Measurements from ENCODE around the gene ITGB5. TPM values are rescaled to one million over a fixed set of nuclear protein-coding genes. Genes with fewer than 3 reads are reported as not detected.
A peak's percentile ranks its signal among the peaks of the same experiment; 100 is the strongest.

Gene ITGB5
- total RNA-seq, 4 donors from 2014 or later = 79.2 to 122 (median 110) TPM

GRCh38 chr3:124797426-124797945 lies 89.7 kb downstream of the ITGB5 start:
- TF ChIP-seq POLR2A (IDR thresholded peaks at IDR 0.05) (no peak), CTCF (IDR thresholded peaks at IDR 0.05) (no peak)
- Histone ChIP-seq H3K9me3 (no peaks in the 10 kb centered on the region), H3K36me3 (peaks cover 0 to 7% of the 10 kb centered on the region in 2 donors), H3K4me3 (replicated peaks in 1 of 3) (no peak overlapping the region), H3K27me3 (no peaks in the 10 kb centered on the region), H3K27ac (no peak overlapping the region), H3K4me1 (peaks cover 19 to 37% of the 10 kb centered on the region in 2 donors)
- WGBS, 2 donors = 86 to 94% methylated on average over 4 of the region's 4 CpGs
- intact Hi-C loops (cut with DNase I) = no loop called here
- no peak for DNase-seq

DNA sequence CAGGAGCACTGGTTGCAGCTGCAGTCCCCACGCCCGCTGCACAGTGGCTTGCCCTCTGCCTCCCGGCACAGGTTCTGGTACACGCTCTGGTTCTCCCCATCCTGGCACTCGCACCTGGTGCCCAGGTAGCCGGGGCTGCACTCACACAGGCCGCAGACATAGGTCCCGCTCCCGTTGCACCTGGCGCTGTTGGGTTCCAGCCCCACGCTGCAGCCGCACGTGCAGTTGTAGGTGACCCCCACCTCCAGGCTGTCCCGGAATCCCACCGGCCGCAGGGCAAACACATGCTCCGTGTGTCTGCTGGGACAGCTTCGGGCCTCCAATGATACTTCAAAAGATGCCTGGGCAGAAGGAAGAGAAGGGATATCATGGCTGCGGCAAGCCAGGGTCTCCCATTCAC lies 90.7 kb downstream of the ITGB5 start:
- DNase-seq = no peak
- no peak overlapping the region for H3K27ac ChIP-seq
- H3K27me3 ChIP-seq = no peaks in the 10 kb centered on the region
- peaks cover 0 to 7% of the 10 kb centered on the region in 2 donors for H3K36me3 ChIP-seq
- H3K4me3 ChIP-seq (replicated peaks in 1 of 3) = no peak overlapping the region
- TF ChIP-seq POLR2A (IDR thresholded peaks at IDR 0.05) (no peak), CTCF (IDR thresholded peaks at IDR 0.05) (no peak)
- 97 to 100% methylated on average over 5 to 12 of the region's 19 CpGs for WGBS, 2 donors
- H3K9me3 ChIP-seq = no peaks in the 10 kb centered on the region
- peaks cover 28 to 44% of the 10 kb centered on the region in 2 donors for H3K4me1 ChIP-seq
- intact Hi-C loops (cut with DNase I) = no loop called here

DNA sequence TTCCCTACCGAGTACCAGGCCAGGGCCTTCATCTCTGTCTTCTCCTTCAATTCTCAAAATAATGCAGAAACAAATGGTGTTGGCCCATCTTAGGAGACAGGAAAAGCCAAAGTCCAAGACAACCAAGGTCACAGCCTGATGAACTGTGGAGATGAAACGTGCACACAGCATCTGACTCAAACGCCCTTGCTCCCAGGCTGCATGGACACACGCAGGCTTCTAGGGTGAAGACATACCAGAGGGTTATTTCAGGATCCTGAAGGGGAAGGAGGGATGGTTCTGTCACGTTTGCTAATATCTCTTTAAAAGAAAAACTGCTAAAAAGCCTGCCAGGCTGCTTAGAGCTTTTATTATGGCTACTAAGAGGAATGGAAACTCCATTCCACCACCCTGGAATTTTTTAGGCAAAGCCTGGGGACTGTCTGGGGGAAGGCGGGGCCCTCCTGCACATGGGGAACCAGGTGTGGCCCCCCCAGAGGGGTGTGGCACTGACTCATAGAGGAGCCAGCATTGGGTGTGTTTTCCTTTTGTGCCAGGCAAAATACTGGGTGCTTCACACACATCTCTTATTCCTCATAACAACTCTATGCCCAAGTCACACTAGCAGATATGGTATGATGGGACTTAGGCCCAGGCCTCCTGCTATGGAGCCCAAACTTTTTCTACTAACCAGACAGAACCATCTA lies 94.0 kb downstream of the ITGB5 start:
- intact Hi-C loops (cut with DNase I) = no loop called here
- no peaks in the 10 kb centered on the region for H3K27me3 ChIP-seq
- H3K36me3 ChIP-seq = peaks cover 0 to 7% of the 10 kb centered on the region in 2 donors
- no peak overlapping the region for H3K4me3 ChIP-seq (replicated peaks in 1 of 3)
- no peaks in the 10 kb centered on the region for H3K9me3 ChIP-seq
- no peak for DNase-seq
- 82 to 88% methylated on average over 5 to 6 of the region's 6 CpGs for WGBS, 2 donors
- no peak for TF ChIP-seq POLR2A (IDR thresholded peaks at IDR 0.05)
- no peak for TF ChIP-seq CTCF (IDR thresholded peaks at IDR 0.05)
- peaks cover 23 to 32% of the 10 kb centered on the region in 2 donors for H3K4me1 ChIP-seq
- H3K27ac ChIP-seq = no peak overlapping the region

- peak overlapping the region in 1 of 3 donors; percentile 27 for H3K27ac ChIP-seq
- TF ChIP-seq CTCF (IDR thresholded peaks at IDR 0.05) (no peak), POLR2A (IDR thresholded peaks at IDR 0.05) (no peak)
- no peak overlapping the region for H3K4me3 ChIP-seq (replicated peaks in 1 of 3)
- H3K4me1 ChIP-seq = peaks cover 23 to 32% of the 10 kb centered on the region in 2 donors
- H3K9me3 ChIP-seq = no peaks in the 10 kb centered on the region
- H3K27me3 ChIP-seq = no peaks in the 10 kb centered on the region
- 87 to 90% methylated on average over 7 of the region's 7 CpGs for WGBS, 2 donors
- peaks cover 0 to 7% of the 10 kb centered on the region in 2 donors for H3K36me3 ChIP-seq
- no peak for DNase-seq
- intact Hi-C loops (cut with DNase I) = no loop called here
These were observed 94.7 kb downstream of the ITGB5 start for GRCh38 chr3:124792341-124793040.
